Measurements from ENCODE around the gene MT2A. TPM values are rescaled to one million over a fixed set of nuclear protein-coding genes. Genes with fewer than 3 reads are reported as not detected.

MT2A gene
- total and polyA plus RNA-seq, 2 of the 13 experiments (the other 11 are each of a cell fraction or from before 2014, with no cell fraction given) = 135 to 371 TPM

GRCh38 chr16:56606476-56607108 lies 1.8 kb upstream of the MT2A start (continued):
- TF ChIP-seq ZNF142 (CRISPR knock-in tag; IDR thresholded peaks at IDR 0.05) (no peak), SP5 (CRISPR knock-in tag; IDR thresholded peaks at IDR 0.05; ENCODE audit: borderline replicate concordance, low read depth) (no peak), ZBED4 (CRISPR knock-in tag; IDR thresholded peaks at IDR 0.05; ENCODE audit: borderline replicate concordance) (no peak), ASH2L (IDR thresholded peaks at IDR 0.05; ENCODE audit: insufficient read length, low read depth, low read length) (peak; percentile 88), ZBTB2 (CRISPR knock-in tag; IDR thresholded peaks at IDR 0.05; ENCODE audit: low read depth) (peak; percentile 52; the same call in 1 of the 2 replicates), POLR2G (IDR thresholded peaks at IDR 0.05; ENCODE audit: low read depth, low read length) (no peak), ZNF749 (CRISPR knock-in tag; IDR thresholded peaks at IDR 0.05; ENCODE audit: borderline replicate concordance) (no peak), NFYB (CRISPR knock-in tag; IDR thresholded peaks at IDR 0.05) (no peak), MAFG (CRISPR knock-in tag; IDR thresholded peaks at IDR 0.05) (no peak), ZNF788 (CRISPR knock-in tag; IDR thresholded peaks at IDR 0.05; ENCODE audit: borderline replicate concordance) (no peak), KMT2A (CRISPR knock-in tag; IDR thresholded peaks at IDR 0.05) (no peak), ZNF292 (CRISPR knock-in tag; IDR thresholded peaks at IDR 0.05; ENCODE audit: borderline replicate concordance, low read depth) (peak; percentile 79; the same call in 1 of the 2 replicates), ZBTB43 (CRISPR knock-in tag; conservative IDR thresholded peaks at IDR 0.05) (no peak), ZNF564 (CRISPR knock-in tag; IDR thresholded peaks at IDR 0.05) (no peak)
